Colonic mucosa (tissue), 4 donors: Measurements from ENCODE around the gene MAGI2. TPM values are rescaled to one million over a fixed set of nuclear protein-coding genes. Genes with fewer than 3 reads are reported as not detected.

ENCODE experiments used
- DNase-seq: peaks from one replicate; pipeline ENCODE4 v3.0.0-alpha.2; 2020
- H3K27ac ChIP-seq: fragments of 200-600 bp; one replicate; pipeline ENCODE4 v1.8.0; 2021
- H3K27me3 ChIP-seq: fragments of 200-600 bp; one replicate; pipeline ENCODE4 v1.8.0; 2021
- H3K36me3 ChIP-seq: fragments of 200-600 bp; one replicate; pipeline ENCODE4 v1.8.0; 2021
- H3K4me1 ChIP-seq: fragments of 200-600 bp; one replicate; pipeline ENCODE4 v1.8.0; 2021; ENCODE audit warnings: mild to moderate bottlenecking
- H3K4me3 ChIP-seq: fragments of 200-600 bp; one replicate; pipeline ENCODE4 v1.8.0; 2021
- H3K9ac ChIP-seq, 2 donors: one replicate each; pipeline ENCODE4 v1.7.0; 2013; ENCODE audit warnings: control low read depth in 2 of 2, low read depth in 2 of 2, low read length in 2 of 2
- H3K9me3 ChIP-seq: fragments of 200-600 bp; one replicate; pipeline ENCODE4 v1.8.0; 2021
- intact Hi-C: fragments of 100-400 bp; cut with DNase I; formaldehyde crosslinking; loops from one replicate; pipeline ENCODE4 v1.14.1; 2022
- total RNA-seq, 2 donors: library from RNA; stranded (reverse); fragmentation: NEBNext Ultra II Directional in 1 of 2; extraction: Animal tissue kit (Norgen Biotek cat#: 25700) in 1 of 2; gene quantifications; one replicate each; pipeline ENCODE4 v1.2.1, GENCODE V29; 2021
- TF ChIP-seq, protein P1 (sequence below): fragments of 200-600 bp; IDR thresholded peaks from one replicate; pipeline ENCODE4 v1.8.0; 2022; ENCODE audit warnings: antibody characterized with exemption, mild to moderate bottlenecking
- donor health status: healthy.
- donor health status: DM: no; HTN: no; CAD: no.
- donor health status: DM: no; HTN: no; CAD: no.

MAGI2 gene
- total RNA-seq, 2 donors from 2014 or later = 1.1 to 2.4 TPM

DNA sequence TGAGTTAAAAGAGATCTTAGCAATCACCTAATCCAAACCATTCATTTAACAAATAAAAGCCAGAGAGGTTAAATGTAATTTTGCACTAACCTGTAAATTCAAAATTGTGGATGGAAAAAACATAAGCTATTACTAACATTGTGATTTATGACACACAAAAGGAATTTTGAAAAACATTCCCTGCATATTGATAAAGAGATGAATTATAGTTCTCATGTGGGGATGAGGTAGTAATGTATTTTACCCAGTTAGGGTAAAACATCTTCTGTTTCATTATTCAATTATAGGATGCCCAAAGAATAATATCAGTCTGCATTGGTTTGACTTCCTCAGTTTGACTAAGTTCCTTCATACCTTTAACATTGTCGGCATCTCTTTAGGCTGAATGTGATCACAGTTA, 1093.6 kb downstream of the MAGI2 start:
- Histone ChIP-seq H3K9ac (no peak overlapping the region), H3K27ac (no peak overlapping the region), H3K27me3 (no peaks in the 10 kb centered on the region), H3K9me3 (no peaks in the 10 kb centered on the region), H3K4me3 (no peak overlapping the region), H3K4me1 (no peaks in the 10 kb centered on the region), H3K36me3 (no peaks in the 10 kb centered on the region)
- no peak for DNase-seq
- TF ChIP-seq, protein P1, sequence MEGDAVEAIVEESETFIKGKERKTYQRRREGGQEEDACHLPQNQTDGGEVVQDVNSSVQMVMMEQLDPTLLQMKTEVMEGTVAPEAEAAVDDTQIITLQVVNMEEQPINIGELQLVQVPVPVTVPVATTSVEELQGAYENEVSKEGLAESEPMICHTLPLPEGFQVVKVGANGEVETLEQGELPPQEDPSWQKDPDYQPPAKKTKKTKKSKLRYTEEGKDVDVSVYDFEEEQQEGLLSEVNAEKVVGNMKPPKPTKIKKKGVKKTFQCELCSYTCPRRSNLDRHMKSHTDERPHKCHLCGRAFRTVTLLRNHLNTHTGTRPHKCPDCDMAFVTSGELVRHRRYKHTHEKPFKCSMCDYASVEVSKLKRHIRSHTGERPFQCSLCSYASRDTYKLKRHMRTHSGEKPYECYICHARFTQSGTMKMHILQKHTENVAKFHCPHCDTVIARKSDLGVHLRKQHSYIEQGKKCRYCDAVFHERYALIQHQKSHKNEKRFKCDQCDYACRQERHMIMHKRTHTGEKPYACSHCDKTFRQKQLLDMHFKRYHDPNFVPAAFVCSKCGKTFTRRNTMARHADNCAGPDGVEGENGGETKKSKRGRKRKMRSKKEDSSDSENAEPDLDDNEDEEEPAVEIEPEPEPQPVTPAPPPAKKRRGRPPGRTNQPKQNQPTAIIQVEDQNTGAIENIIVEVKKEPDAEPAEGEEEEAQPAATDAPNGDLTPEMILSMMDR = no peak
- intact Hi-C loops = no loop called here

GRCh38 chr7:78357709-78358108, 1095.8 kb downstream of the MAGI2 start:
- no peak for DNase-seq
- TF ChIP-seq, protein P1 = no peak
- Histone ChIP-seq H3K27ac (no peak overlapping the region), H3K4me3 (no peak overlapping the region), H3K9ac (no peak overlapping the region), H3K27me3 (no peaks in the 10 kb centered on the region), H3K36me3 (no peaks in the 10 kb centered on the region), H3K9me3 (no peaks in the 10 kb centered on the region), H3K4me1 (no peaks in the 10 kb centered on the region)
- intact Hi-C loops = no loop called here

DNA sequence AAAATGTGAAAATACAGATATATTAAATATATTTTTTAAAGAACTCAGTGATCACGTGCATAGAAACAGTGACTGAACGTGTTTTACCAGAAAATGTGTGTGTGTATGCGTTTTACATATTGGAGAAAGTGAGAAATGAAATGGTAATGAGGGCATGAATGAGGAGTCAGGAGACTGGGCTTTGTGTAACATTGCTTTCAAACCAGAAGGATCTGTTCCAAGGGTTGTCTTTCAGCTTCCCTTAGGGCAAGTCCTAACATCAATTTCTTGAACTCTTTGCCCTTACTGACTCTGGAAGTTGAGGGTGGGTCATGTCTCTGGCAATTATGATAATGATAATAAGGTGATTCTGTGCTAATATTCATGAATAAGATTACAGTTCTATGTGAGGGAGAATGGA, 1097.6 kb downstream of the MAGI2 start:
- no peak overlapping the region for H3K9ac ChIP-seq
- H3K4me3 ChIP-seq = no peak overlapping the region
- H3K27me3 ChIP-seq = no peaks in the 10 kb centered on the region
- H3K36me3 ChIP-seq = no peaks in the 10 kb centered on the region
- no peak for DNase-seq
- intact Hi-C loops = no loop called here
- no peaks in the 10 kb centered on the region for H3K4me1 ChIP-seq
- no peak overlapping the region for H3K27ac ChIP-seq
- no peaks in the 10 kb centered on the region for H3K9me3 ChIP-seq
- TF ChIP-seq, protein P1 = no peak

DNA sequence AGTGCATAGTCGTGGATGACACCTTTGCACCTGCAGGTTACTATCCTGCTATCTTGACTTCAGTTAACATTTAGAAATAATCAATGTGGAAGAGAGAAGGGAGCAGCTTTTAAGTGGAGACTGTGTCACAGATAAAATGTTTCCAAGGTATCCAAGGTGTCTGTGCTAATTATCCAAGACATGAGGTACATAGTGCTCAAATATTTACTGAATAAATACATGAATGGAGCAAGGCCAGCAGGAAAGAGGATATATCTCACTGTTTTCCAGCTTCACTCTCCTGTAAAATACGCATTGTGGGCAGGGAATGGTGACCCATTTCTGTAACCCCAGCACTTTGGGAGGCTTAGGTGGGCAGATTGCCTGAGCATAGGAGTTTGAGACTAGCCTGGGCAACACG, 1102.5 kb downstream of the MAGI2 start:
- intact Hi-C loops = no loop called here
- Histone ChIP-seq H3K27ac (no peak overlapping the region), H3K27me3 (no peaks in the 10 kb centered on the region), H3K9ac (no peak overlapping the region), H3K36me3 (no peaks in the 10 kb centered on the region), H3K4me1 (no peaks in the 10 kb centered on the region), H3K9me3 (no peaks in the 10 kb centered on the region), H3K4me3 (no peak overlapping the region)
- no peak for DNase-seq
- TF ChIP-seq, protein P1 = no peak

- H3K27ac ChIP-seq = no peak overlapping the region
- H3K4me3 ChIP-seq = no peak overlapping the region
- TF ChIP-seq, protein P1 = no peak
- no peak for DNase-seq
- no peaks in the 10 kb centered on the region for H3K27me3 ChIP-seq
- H3K9me3 ChIP-seq = no peaks in the 10 kb centered on the region
- no peaks in the 10 kb centered on the region for H3K36me3 ChIP-seq
- H3K4me1 ChIP-seq = no peaks in the 10 kb centered on the region
- intact Hi-C loops = no loop called here
- H3K9ac ChIP-seq = no peak overlapping the region
These were observed 1103.1 kb downstream of the MAGI2 start for GRCh38 chr7:78350391-78350790.

GRCh38 chr7:78346827-78347226, 1106.6 kb downstream of the MAGI2 start:
- Histone ChIP-seq H3K9me3 (no peaks in the 10 kb centered on the region), H3K27ac (no peak overlapping the region), H3K4me1 (no peaks in the 10 kb centered on the region), H3K36me3 (no peaks in the 10 kb centered on the region), H3K9ac (no peak overlapping the region), H3K27me3 (no peaks in the 10 kb centered on the region), H3K4me3 (no peak overlapping the region)
- TF ChIP-seq, protein P1 = no peak
- DNase-seq = no peak
- intact Hi-C loops = no loop called here
